Gastrocnemius medialis (tissue), 4 donors: ENCODE data around the gene PEX16.

Source experiments
- POLR2A ChIP-seq, 2 donors: fragments of 450-650 bp; IDR thresholded peaks; one replicate each; pipeline ENCODE4 v1.6.1; 2017; ENCODE audit warnings: antibody characterized with exemption in 2 of 2, mild to moderate bottlenecking in 2 of 2, moderate library complexity in 2 of 2
- TF ChIP-seq, protein P1 (sequence below), 5 experiments: fragments of 450-650 bp in 3 of 5; fragments of 200-600 bp in 2 of 5; sonication (generic) in 2 of 5; IDR thresholded peaks in 4 of 5; conservative IDR thresholded peaks in 1 of 5; 1 replicate in 4 of 5; 2 replicates in 1 of 5; pipeline ENCODE4 v1.5.1; 2016 to 2019; ENCODE audit warnings: antibody characterized with exemption in 5 of 5, mild to moderate bottlenecking in 3 of 5, moderate library complexity in 3 of 5

DNA sequence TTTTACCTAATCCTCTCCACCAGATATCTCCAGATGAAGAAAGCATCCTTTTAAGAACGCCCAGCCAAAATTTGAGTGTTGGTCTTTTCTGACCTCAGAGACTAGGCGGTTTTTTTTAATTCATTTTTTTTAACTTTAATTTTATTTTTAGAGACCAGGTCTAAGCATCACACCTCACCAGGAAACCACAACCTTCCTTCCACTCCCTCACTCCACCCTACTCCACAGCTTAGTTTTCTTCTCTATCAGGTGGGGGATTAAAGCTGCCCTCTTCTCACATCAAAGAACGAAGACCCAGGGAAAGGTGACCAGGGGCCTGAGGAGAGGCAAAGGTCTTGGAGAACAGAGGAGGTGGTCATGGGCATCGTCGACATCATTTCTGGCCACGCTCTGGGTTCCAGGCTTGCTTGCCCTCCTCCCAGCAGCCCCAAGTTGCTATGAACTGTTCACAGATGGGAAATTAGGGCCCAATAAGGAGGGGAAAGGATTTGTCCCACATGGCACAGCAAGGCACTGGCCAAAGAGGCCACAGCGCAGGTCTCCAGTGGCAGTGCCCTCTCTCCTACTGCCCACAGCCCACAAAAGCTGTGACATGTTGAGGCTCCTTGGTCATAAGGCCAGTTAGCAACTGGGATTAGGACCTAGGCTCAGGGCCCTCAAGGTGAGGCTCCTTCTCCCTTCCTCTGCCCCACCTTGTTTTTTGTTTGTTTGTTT, 1.4 kb upstream of the PEX16 start:
- TF ChIP-seq, protein P1, sequence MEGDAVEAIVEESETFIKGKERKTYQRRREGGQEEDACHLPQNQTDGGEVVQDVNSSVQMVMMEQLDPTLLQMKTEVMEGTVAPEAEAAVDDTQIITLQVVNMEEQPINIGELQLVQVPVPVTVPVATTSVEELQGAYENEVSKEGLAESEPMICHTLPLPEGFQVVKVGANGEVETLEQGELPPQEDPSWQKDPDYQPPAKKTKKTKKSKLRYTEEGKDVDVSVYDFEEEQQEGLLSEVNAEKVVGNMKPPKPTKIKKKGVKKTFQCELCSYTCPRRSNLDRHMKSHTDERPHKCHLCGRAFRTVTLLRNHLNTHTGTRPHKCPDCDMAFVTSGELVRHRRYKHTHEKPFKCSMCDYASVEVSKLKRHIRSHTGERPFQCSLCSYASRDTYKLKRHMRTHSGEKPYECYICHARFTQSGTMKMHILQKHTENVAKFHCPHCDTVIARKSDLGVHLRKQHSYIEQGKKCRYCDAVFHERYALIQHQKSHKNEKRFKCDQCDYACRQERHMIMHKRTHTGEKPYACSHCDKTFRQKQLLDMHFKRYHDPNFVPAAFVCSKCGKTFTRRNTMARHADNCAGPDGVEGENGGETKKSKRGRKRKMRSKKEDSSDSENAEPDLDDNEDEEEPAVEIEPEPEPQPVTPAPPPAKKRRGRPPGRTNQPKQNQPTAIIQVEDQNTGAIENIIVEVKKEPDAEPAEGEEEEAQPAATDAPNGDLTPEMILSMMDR (IDR thresholded peaks at IDR 0.05 in 4 of 5, conservative IDR thresholded peaks at IDR 0.05 in 1 of 5), result no peak
- no peak for TF ChIP-seq POLR2A (IDR thresholded peaks at IDR 0.05)
